Astrocyte (in vitro differentiated cells and primary cell): ENCODE results near the gene WSB2. TPM values are rescaled to one million over a fixed set of nuclear protein-coding genes. Genes with fewer than 3 reads are reported as not detected.

ENCODE experiments used
- DNase-seq: peaks from one replicate; pipeline ENCODE4 v3.0.0-alpha.2; 2010; ENCODE audit warnings: low read depth
- FAIRE-seq: peaks from 2 replicates; lab custom pipeline; 2011; peaks lifted over from hg19 to GRCh38; lab: Jason Lieb, UNC
- H2AFZ ChIP-seq: 2 replicates; pipeline ENCODE4 v1.6.0; 2012; ENCODE audit warnings: low read depth, low read length, inconsistent platforms
- H3K27ac ChIP-seq: 2 replicates; pipeline ENCODE4 v1.5.1; 2011; ENCODE audit warnings: low read depth, low read length, inconsistent platforms
- H3K27me3 ChIP-seq: 2 replicates; pipeline ENCODE4 v1.6.0; 2011; ENCODE audit warnings: low read length, inconsistent platforms; ENCODE audit not compliant: insufficient read depth
- H3K36me3 ChIP-seq: 2 replicates; pipeline ENCODE4 v1.5.1; 2011; ENCODE audit warnings: low read length, inconsistent platforms; ENCODE audit not compliant: insufficient read depth
- H3K4me1 ChIP-seq: 2 replicates; pipeline ENCODE4 v1.5.1; 2011; ENCODE audit warnings: low read length, inconsistent platforms; ENCODE audit not compliant: insufficient read depth
- H3K4me2 ChIP-seq: 2 replicates; pipeline ENCODE4 v1.6.0; 2012; ENCODE audit warnings: low read length, inconsistent platforms
- H3K4me3 ChIP-seq: 2 replicates; pipeline ENCODE4 v1.5.1; 2011; ENCODE audit warnings: low read depth, mild to moderate bottlenecking, low read length, inconsistent platforms; ENCODE audit not compliant: insufficient read depth
- H3K79me2 ChIP-seq: 2 replicates; pipeline ENCODE4 v1.6.0; 2012; ENCODE audit warnings: mild to moderate bottlenecking, low read length, inconsistent platforms; ENCODE audit not compliant: insufficient read depth
- H3K9ac ChIP-seq: 2 replicates; pipeline ENCODE4 v1.6.0; 2012; ENCODE audit warnings: mild to moderate bottlenecking, low read length, inconsistent platforms
- H3K9me3 ChIP-seq: 2 replicates; pipeline ENCODE4 v1.5.1; 2012; ENCODE audit warnings: low read depth, mild to moderate bottlenecking, low read length, inconsistent platforms; ENCODE audit not compliant: insufficient read depth
- H4K20me1 ChIP-seq: 2 replicates; pipeline ENCODE4 v1.6.0; 2012; ENCODE audit warnings: low read length, inconsistent platforms; ENCODE audit not compliant: insufficient read depth
- H3K27ac Mint-ChIP-seq: one replicate; pipeline ENCODE4 v1.8.0; 2021; ENCODE audit warnings: mild to moderate bottlenecking, mixed read lengths; ENCODE audit not compliant: unreplicated experiment
- H3K27me3 Mint-ChIP-seq: one replicate; pipeline ENCODE4 v1.8.0; 2021; ENCODE audit warnings: low read depth, mixed read lengths; ENCODE audit not compliant: unreplicated experiment
- H3K36me3 Mint-ChIP-seq: one replicate; pipeline ENCODE4 v1.8.0; 2021; ENCODE audit warnings: low read depth, mixed read lengths; ENCODE audit not compliant: unreplicated experiment
- H3K4me1 Mint-ChIP-seq: one replicate; pipeline ENCODE4 v1.8.0; 2021; ENCODE audit warnings: low read depth, mixed read lengths; ENCODE audit not compliant: unreplicated experiment
- H3K4me3 Mint-ChIP-seq: one replicate; pipeline ENCODE4 v1.8.0; 2021; ENCODE audit warnings: mild to moderate bottlenecking, moderate library complexity, mixed read lengths; ENCODE audit not compliant: unreplicated experiment
- H3K9me3 Mint-ChIP-seq: one replicate; pipeline ENCODE4 v1.8.0; 2021; ENCODE audit warnings: mild to moderate bottlenecking, mixed read lengths; ENCODE audit not compliant: unreplicated experiment
- EZH2 ChIP-seq: IDR thresholded peaks from 2 replicates; pipeline ENCODE4 v1.6.1; 2012; ENCODE audit warnings: mild to moderate bottlenecking, low read length, inconsistent platforms; ENCODE audit not compliant: insufficient read depth
- total RNA-seq: library from RNA; stranded (reverse); gene quantifications from 2 replicates; pipeline ENCODE4 v1.2.1, GENCODE V29; 2021
- TF ChIP-seq, protein P1 (sequence below): IDR thresholded peaks from 2 replicates; pipeline ENCODE4 v1.5.1; 2011; ENCODE audit warnings: low read depth, mild to moderate bottlenecking, inconsistent platforms, low read length, moderate library complexity; ENCODE audit not compliant: insufficient read depth

Gene WSB2
- total RNA-seq, 1 donor from 2014 or later: 113 TPM

GRCh38 chr12:118055865-118056773, 4.9 kb downstream of the WSB2 start:
- DNase-seq: no peak
- Mint-ChIP-seq H3K4me3 (no peak overlapping the region), H3K27me3 (no peaks in the 10 kb centered on the region), H3K4me1 (peaks cover 32% of the 10 kb centered on the region), H3K9me3 (no peaks in the 10 kb centered on the region), H3K27ac (no peak overlapping the region), H3K36me3 (peaks cover 13% of the 10 kb centered on the region)
- Histone ChIP-seq H3K4me2 (no peak overlapping the region), H3K4me3 (no peak overlapping the region), H3K9me3 (no peaks in the 10 kb centered on the region), H3K4me1 (peaks cover 38% of the 10 kb centered on the region), H3K27me3 (no peaks in the 10 kb centered on the region), H3K27ac (no peak overlapping the region), H3K79me2 (peaks cover 74% of the 10 kb centered on the region), H2AFZ (no peak overlapping the region), H3K9ac (no peak overlapping the region), H4K20me1 (peaks cover 24% of the 10 kb centered on the region), H3K36me3 (no peaks in the 10 kb centered on the region)
- TF ChIP-seq, protein P1, sequence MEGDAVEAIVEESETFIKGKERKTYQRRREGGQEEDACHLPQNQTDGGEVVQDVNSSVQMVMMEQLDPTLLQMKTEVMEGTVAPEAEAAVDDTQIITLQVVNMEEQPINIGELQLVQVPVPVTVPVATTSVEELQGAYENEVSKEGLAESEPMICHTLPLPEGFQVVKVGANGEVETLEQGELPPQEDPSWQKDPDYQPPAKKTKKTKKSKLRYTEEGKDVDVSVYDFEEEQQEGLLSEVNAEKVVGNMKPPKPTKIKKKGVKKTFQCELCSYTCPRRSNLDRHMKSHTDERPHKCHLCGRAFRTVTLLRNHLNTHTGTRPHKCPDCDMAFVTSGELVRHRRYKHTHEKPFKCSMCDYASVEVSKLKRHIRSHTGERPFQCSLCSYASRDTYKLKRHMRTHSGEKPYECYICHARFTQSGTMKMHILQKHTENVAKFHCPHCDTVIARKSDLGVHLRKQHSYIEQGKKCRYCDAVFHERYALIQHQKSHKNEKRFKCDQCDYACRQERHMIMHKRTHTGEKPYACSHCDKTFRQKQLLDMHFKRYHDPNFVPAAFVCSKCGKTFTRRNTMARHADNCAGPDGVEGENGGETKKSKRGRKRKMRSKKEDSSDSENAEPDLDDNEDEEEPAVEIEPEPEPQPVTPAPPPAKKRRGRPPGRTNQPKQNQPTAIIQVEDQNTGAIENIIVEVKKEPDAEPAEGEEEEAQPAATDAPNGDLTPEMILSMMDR: no peak
- no peak for TF ChIP-seq EZH2
- no peak for FAIRE-seq

DNA sequence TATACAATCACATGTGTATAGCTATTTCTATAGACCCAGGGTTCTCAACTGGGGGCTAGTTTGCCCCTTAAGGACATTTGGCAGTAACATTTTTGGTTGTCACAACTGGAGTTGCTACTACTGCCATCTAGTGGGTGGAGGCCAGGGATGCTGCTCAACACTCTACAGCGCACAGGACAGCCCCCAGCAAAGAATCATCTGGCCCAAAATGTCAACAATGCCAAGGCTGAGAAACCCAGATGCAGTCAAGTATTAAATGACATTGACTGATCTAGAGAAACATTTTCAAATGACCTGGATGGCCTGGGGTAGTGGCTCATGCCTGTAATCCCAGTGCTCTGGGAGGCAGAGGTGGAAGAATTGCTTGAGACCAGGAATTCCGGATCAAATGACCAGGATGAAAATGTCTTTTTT, 5.8 kb downstream of the WSB2 start:
- Histone ChIP-seq H3K9me3 (no peaks in the 10 kb centered on the region), H3K36me3 (no peaks in the 10 kb centered on the region), H3K4me2 (no peak overlapping the region), H3K4me3 (no peak overlapping the region), H3K27ac (no peak overlapping the region), H4K20me1 (peaks cover 27% of the 10 kb centered on the region), H3K4me1 (peaks cover 37% of the 10 kb centered on the region), H3K79me2 (peaks cover 79% of the 10 kb centered on the region), H2AFZ (no peak overlapping the region), H3K27me3 (no peaks in the 10 kb centered on the region), H3K9ac (no peak overlapping the region)
- no peaks in the 10 kb centered on the region for H3K9me3 Mint-ChIP-seq
- no peak for TF ChIP-seq EZH2
- TF ChIP-seq, protein P1: peak; percentile 54
- no peak overlapping the region for H3K4me3 Mint-ChIP-seq
- no peak overlapping the region for H3K27ac Mint-ChIP-seq
- H3K27me3 Mint-ChIP-seq: no peaks in the 10 kb centered on the region
- DNase-seq (no peak), FAIRE-seq (no peak)
- peaks cover 33% of the 10 kb centered on the region for H3K4me1 Mint-ChIP-seq
- H3K36me3 Mint-ChIP-seq: peaks cover 20% of the 10 kb centered on the region
